Stimulated activated CD8-positive, alpha-beta memory T cell treated with anti-CD3 and anti-CD28 coated beads, Interleukin-12 subunit alpha, Interleukin-12 subunit beta, amount 100 ng/mL, for 1 hour (primary cell): ENCODE data around the gene CCDC93.

Source experiments
- DNase-seq: peaks from one replicate; pipeline ENCODE4 v3.0.0-alpha.2; 2020; ENCODE audit warnings: low read depth

Gene CCDC93

GRCh38 chr2:118013724-118014491 lies at the start of gene CCDC93:
Gene CCDC93, minus strand, starts transcription at chr2:118014070. Its CDS starts 75 bp downstream, at chr2:118013995.
- DNase-seq: peak; percentile 74

- DNase-seq: no peak
Measured at GRCh38 chr2:118062669-118063068, 48.8 kb upstream of the CCDC93 start.

GRCh38 chr2:118062048-118062447 lies 48.2 kb upstream of the CCDC93 start:
- DNase-seq: no peak

- no peak for DNase-seq
Measured at GRCh38 chr2:118061135-118061955, 47.5 kb upstream of the CCDC93 start.

- DNase-seq: no peak
Measured at GRCh38 chr2:118059919-118060478, 46.1 kb upstream of the CCDC93 start.

- no peak for DNase-seq
Measured at GRCh38 chr2:118058951-118059350, 45.1 kb upstream of the CCDC93 start.

- no peak for DNase-seq
Measured at GRCh38 chr2:118056801-118057200, 42.9 kb upstream of the CCDC93 start.

GRCh38 chr2:118056165-118056534 lies 42.3 kb upstream of the CCDC93 start:
- no peak for DNase-seq

- no peak for DNase-seq
Measured at GRCh38 chr2:118055512-118056164, 41.8 kb upstream of the CCDC93 start.

- no peak for DNase-seq
Measured at GRCh38 chr2:118054213-118055008, 40.5 kb upstream of the CCDC93 start.

GRCh38 chr2:118053681-118054080 lies 39.8 kb upstream of the CCDC93 start:
- DNase-seq: no peak

- DNase-seq: no peak
Measured at GRCh38 chr2:118052474-118052873, 38.6 kb upstream of the CCDC93 start.

GRCh38 chr2:118051826-118052358 lies 38.0 kb upstream of the CCDC93 start:
- no peak for DNase-seq

- DNase-seq: no peak
Measured at GRCh38 chr2:118050974-118051373, 37.1 kb upstream of the CCDC93 start.

GRCh38 chr2:118050386-118050785 lies 36.5 kb upstream of the CCDC93 start:
- DNase-seq: no peak

- DNase-seq: no peak
Measured at GRCh38 chr2:118049816-118050140, 35.9 kb upstream of the CCDC93 start.

- no peak for DNase-seq
Measured at GRCh38 chr2:118049140-118049815, 35.4 kb upstream of the CCDC93 start.

GRCh38 chr2:118048401-118048800 lies 34.5 kb upstream of the CCDC93 start:
- DNase-seq: no peak

- no peak for DNase-seq
Measured at GRCh38 chr2:118047380-118047826, 33.5 kb upstream of the CCDC93 start.

- no peak for DNase-seq
Measured at GRCh38 chr2:118046634-118047210, 32.9 kb upstream of the CCDC93 start.
